GM23338 (cell line): ENCODE data around the gene TEPSIN. TPM values are rescaled to one million over a fixed set of nuclear protein-coding genes. Genes with fewer than 3 reads are reported as not detected.
A peak's percentile ranks its signal among the peaks of the same experiment; 100 is the strongest.

Experiments used
- ATAC-seq: fragments of 200-7000 bp; cut with Tn5 transposase; 3 replicates; pipeline ENCODE4 v1.9.1; 2020
- DNase-seq: peaks from one replicate; pipeline ENCODE4 v3.0.0-alpha.2; 2015; ENCODE audit warnings: low spot score
- H2AFZ ChIP-seq: fragments of 200-600 bp; sonication (generic); 2 replicates; pipeline ENCODE4 v1.8.0; 2016; ENCODE audit warnings: antibody characterized with exemption, mild to moderate bottlenecking, moderate library complexity
- H3F3A ChIP-seq: fragments of 200-600 bp; sonication (generic); replicated peaks from 2 replicates; pipeline ENCODE4 v1.8.0; 2017; ENCODE audit warnings: antibody characterized with exemption, mixed run types, low read depth
- H3K27ac ChIP-seq: fragments of 200-600 bp; sonication (generic); 2 replicates; pipeline ENCODE4 v1.6.1; 2016; ENCODE audit warnings: low read depth
- H3K27me3 ChIP-seq: fragments of 200-600 bp; sonication (generic); 2 replicates; pipeline ENCODE4 v1.8.0; 2016; ENCODE audit warnings: mild to moderate bottlenecking, mixed run types, moderate library complexity; ENCODE audit not compliant: insufficient read depth
- H3K36me3 ChIP-seq: fragments of 200-600 bp; sonication (generic); 2 replicates; pipeline ENCODE4 v1.8.0; 2016; ENCODE audit warnings: mild to moderate bottlenecking; ENCODE audit not compliant: insufficient read depth
- H3K4me1 ChIP-seq: fragments of 200-600 bp; sonication (generic); 2 replicates; pipeline ENCODE4 v1.8.0; 2016; ENCODE audit warnings: mild to moderate bottlenecking, moderate library complexity; ENCODE audit not compliant: insufficient read depth
- H3K4me2 ChIP-seq: fragments of 200-600 bp; sonication (generic); 2 replicates; pipeline ENCODE4 v1.7.1; 2017; ENCODE audit warnings: mixed run types
- H3K4me3 ChIP-seq: fragments of 200-600 bp; sonication (generic); 2 replicates; pipeline ENCODE4 v1.6.1; 2016; ENCODE audit warnings: mixed run types
- H3K79me2 ChIP-seq: fragments of 200-600 bp; sonication (generic); replicated peaks from 2 replicates; pipeline ENCODE4 v1.8.0; 2017; ENCODE audit warnings: mild to moderate bottlenecking; ENCODE audit not compliant: insufficient read depth
- H3K9me2 ChIP-seq: fragments of 200-600 bp; sonication (generic); 2 replicates; pipeline ENCODE4 v1.8.0; 2017; ENCODE audit not compliant: insufficient read depth
- H4K20me1 ChIP-seq: fragments of 200-600 bp; sonication (generic); replicated peaks from 2 replicates; pipeline ENCODE4 v1.8.0; 2017; ENCODE audit warnings: mild to moderate bottlenecking; ENCODE audit not compliant: insufficient read depth
- H3K27ac Mint-ChIP-seq: 2 replicates; pipeline ENCODE4 v1.8.0; 2020; ENCODE audit warnings: inconsistent platforms, mild to moderate bottlenecking, moderate library complexity, mixed read lengths
- H3K27me3 Mint-ChIP-seq: 3 replicates; pipeline ENCODE4 v1.8.0; 2022; ENCODE audit warnings: low read depth, mild to moderate bottlenecking, moderate library complexity, mixed read lengths, inconsistent platforms; ENCODE audit not compliant: insufficient read depth, poor library complexity
- H3K36me3 Mint-ChIP-seq: 3 replicates; pipeline ENCODE4 v1.8.0; 2021; ENCODE audit warnings: low read depth, mild to moderate bottlenecking, inconsistent platforms, moderate library complexity, mixed read lengths
- H3K4me1 Mint-ChIP-seq: 3 replicates; pipeline ENCODE4 v1.8.0; 2020; ENCODE audit warnings: mild to moderate bottlenecking, inconsistent platforms, mixed read lengths
- H3K4me3 Mint-ChIP-seq: 3 replicates; pipeline ENCODE4 v1.8.0; 2021; ENCODE audit warnings: moderate library complexity, mild to moderate bottlenecking, inconsistent platforms, mixed read lengths
- H3K9me3 Mint-ChIP-seq: 3 replicates; pipeline ENCODE4 v1.8.0; 2020; ENCODE audit warnings: moderate library complexity, mild to moderate bottlenecking, inconsistent platforms, mixed read lengths
- CREB1 ChIP-seq: fragments of 250-450 bp; sonication (Bioruptor Pico); IDR thresholded peaks from 2 replicates; pipeline ENCODE4 v1.5.0; 2020; ENCODE audit warnings: low read depth, mild to moderate bottlenecking, moderate library complexity
- CTCF ChIP-seq, 2 experiments: fragments of 200-600 bp in 1 of 2; sonication (generic) in 1 of 2; conservative IDR thresholded peaks; 2 replicates each; pipeline versions ENCODE4 v1.5.1 to v1.6.1; 2016 to 2017; ENCODE audit warnings: antibody characterized with exemption in 2 of 2, low read depth in 2 of 2, mild to moderate bottlenecking in 2 of 2, moderate library complexity in 1 of 2
- EZH2 ChIP-seq: fragments of 200-600 bp; sonication (generic); IDR thresholded peaks from one replicate; pipeline ENCODE4 v1.8.0; 2017; ENCODE audit warnings: antibody characterized with exemption, mild to moderate bottlenecking, low read depth; ENCODE audit not compliant: unreplicated experiment
- EZH2phosphoT487 ChIP-seq: fragments of 200-600 bp; sonication (generic); IDR thresholded peaks from one replicate; pipeline ENCODE4 v1.8.1; 2018; ENCODE audit warnings: antibody characterized with exemption; ENCODE audit not compliant: unreplicated experiment
- NANOG ChIP-seq: IDR thresholded peaks from 2 replicates; pipeline ENCODE4 v1.6.1; 2016; ENCODE audit warnings: antibody characterized with exemption, borderline replicate concordance
- POLR2AphosphoS5 ChIP-seq: IDR thresholded peaks from 2 replicates; pipeline ENCODE4 v1.6.1; 2016; ENCODE audit warnings: antibody characterized with exemption, low read depth
- REST ChIP-seq: IDR thresholded peaks from one replicate; pipeline ENCODE4 v1.6.1; 2018; ENCODE audit warnings: antibody characterized with exemption; ENCODE audit not compliant: unreplicated experiment
- ZNF462 ChIP-seq: fragments of 250-450 bp; sonication (Bioruptor Pico); IDR thresholded peaks from 2 replicates; pipeline ENCODE4 v1.5.0; 2020; ENCODE audit warnings: mild to moderate bottlenecking, moderate library complexity
- polyA plus RNA-seq: library from polyadenylated mRNA; unstranded; fragments of >200 nt; fragmentation: Nextera tagmentation; extraction: Ambion mirVana; gene quantifications from 2 replicates; pipeline ENCODE4 v1.2.1, GENCODE V29; 2016
- total RNA-seq: library from RNA; depleted of rRNA; stranded (reverse); fragments of >200 nt; shearing (Covaris generic); gene quantifications from 2 replicates; pipeline ENCODE4 v1.2.3, GENCODE V29; 2014

TEPSIN gene
- total and polyA plus RNA-seq, 2 experiments from 2014 or later = 4.4 to 25.3 TPM

- ATAC-seq (no peak), DNase-seq (no peak)
- no peak for TF ChIP-seq NANOG
- H3K9me2 ChIP-seq = no peaks in the 10 kb centered on the region
- H3K27me3 ChIP-seq = no peaks in the 10 kb centered on the region
- H3K27ac ChIP-seq = no peak overlapping the region
- Mint-ChIP-seq H3K9me3 (no peaks in the 10 kb centered on the region), H3K4me1 (no peaks in the 10 kb centered on the region), H3K27ac (no peak overlapping the region), H3K27me3 (peaks cover 2% of the 10 kb centered on the region), H3K36me3 (0 out of 3 replicates have a peak, but pooled peaks cover 9% of the 10 kb centered on the region), H3K4me3 (no peak overlapping the region)
- H3K36me3 ChIP-seq = no peaks in the 10 kb centered on the region
- no peaks in the 10 kb centered on the region for H3K79me2 ChIP-seq
- H3K4me1 ChIP-seq = no peaks in the 10 kb centered on the region
- H3F3A ChIP-seq = no peaks in the 10 kb centered on the region
- H3K4me3 ChIP-seq = no peak overlapping the region
- no peaks in the 10 kb centered on the region for H4K20me1 ChIP-seq
- H2AFZ ChIP-seq = no peak overlapping the region
- H3K4me2 ChIP-seq = no peak overlapping the region
Observed at GRCh38 chr17:81193051-81193410, 45.8 kb downstream of the TEPSIN start.

GRCh38 chr17:81192386-81193050 is 46.3 kb downstream of the TEPSIN start:
- H3K27me3 Mint-ChIP-seq = peaks cover 2% of the 10 kb centered on the region
- peak; percentile 19; the same call in 2 of the 3 replicates for ATAC-seq
- no peaks in the 10 kb centered on the region for H3K9me3 Mint-ChIP-seq
- no peak overlapping the region for H3K27ac ChIP-seq
- no peaks in the 10 kb centered on the region for H3F3A ChIP-seq
- H3K4me3 Mint-ChIP-seq = no peak overlapping the region
- DNase-seq = no peak
- H2AFZ ChIP-seq = no peak overlapping the region
- no peaks in the 10 kb centered on the region for H3K4me1 ChIP-seq
- no peaks in the 10 kb centered on the region for H3K36me3 ChIP-seq
- H3K4me1 Mint-ChIP-seq = no peaks in the 10 kb centered on the region
- H3K27ac Mint-ChIP-seq = no peak overlapping the region
- no peak overlapping the region for H3K4me2 ChIP-seq
- no peak overlapping the region for H3K4me3 ChIP-seq
- no peaks in the 10 kb centered on the region for H3K79me2 ChIP-seq
- no peaks in the 10 kb centered on the region for H3K9me2 ChIP-seq
- 0 out of 3 replicates have a peak, but pooled peaks cover 9% of the 10 kb centered on the region for H3K36me3 Mint-ChIP-seq
- no peaks in the 10 kb centered on the region for H4K20me1 ChIP-seq
- H3K27me3 ChIP-seq = no peaks in the 10 kb centered on the region
- no peak for TF ChIP-seq CTCF (conservative IDR thresholded peaks at IDR 0.05; ENCODE audit: low read depth in 2 of 2)
- TF ChIP-seq EZH2 = no peak
- TF ChIP-seq REST = no peak
- TF ChIP-seq ZNF462 = no peak
- TF ChIP-seq EZH2phosphoT487 = no peak
- no peak for TF ChIP-seq CREB1
- no peak for TF ChIP-seq POLR2AphosphoS5
